Peyer's patch (tissue), 4 donors: ENCODE measurements around the gene BASP1. TPM values are rescaled to one million over a fixed set of nuclear protein-coding genes. Genes with fewer than 3 reads are reported as not detected.
A peak's percentile ranks its signal among the peaks of the same experiment; 100 is the strongest.

Experiments
- DNase-seq, 3 donors: peaks; one replicate each; pipeline ENCODE4 v3.0.0-alpha.2; 2017 to 2019
- H3K27ac ChIP-seq, 4 donors: fragments of 200-600 bp; sonication (generic); one replicate each; pipeline ENCODE4 v1.5.1; 2016 to 2019
- H3K27me3 ChIP-seq, 2 donors: fragments of 200-600 bp; sonication (generic); one replicate each; pipeline ENCODE4 v1.5.1; 2019
- H3K36me3 ChIP-seq, 3 donors: fragments of 200-600 bp; sonication (generic); one replicate each; pipeline ENCODE4 v1.5.1; 2016 to 2019
- H3K4me1 ChIP-seq, 4 donors: fragments of 200-600 bp; sonication (generic); one replicate each; pipeline ENCODE4 v1.5.1; 2016 to 2019
- H3K4me3 ChIP-seq, 4 donors: fragments of 200-600 bp; sonication (generic); 1 replicate in 3 of 4; 2 replicates in 1 of 4; pipeline ENCODE4 v1.5.1; 2016 to 2019; ENCODE audit warnings: mild to moderate bottlenecking in 1 of 4
- H3K9me3 ChIP-seq, 4 donors: fragments of 200-600 bp; sonication (generic); one replicate each; pipeline ENCODE4 v1.5.1; 2016 to 2019; ENCODE audit warnings: mild to moderate bottlenecking in 1 of 4
- CTCF ChIP-seq, 6 experiments: fragments of 450-650 bp in 4 of 6; fragments of 200-600 bp in 2 of 6; sonication (generic) in 1 of 6; IDR thresholded peaks; one replicate each; pipeline ENCODE4 v1.5.1; 2017 to 2019; ENCODE audit warnings: antibody characterized with exemption in 6 of 6, mild to moderate bottlenecking in 3 of 6, moderate library complexity in 1 of 6
- POLR2A ChIP-seq, 2 donors: fragments of 450-650 bp; IDR thresholded peaks; one replicate each; pipeline ENCODE4 v1.5.1; 2017; ENCODE audit warnings: antibody characterized with exemption in 2 of 2, mild to moderate bottlenecking in 2 of 2, moderate library complexity in 2 of 2
- total RNA-seq, 4 donors: library from RNA; depleted of rRNA; stranded (reverse); fragments of >200 nt; gene quantifications; one replicate each; pipeline ENCODE4 v1.1.0, GENCODE V29; 2016

BASP1 gene
- total RNA-seq, 4 donors from 2014 or later, result 6.7 to 39.6 (median 8.0) TPM; not detected in 1

GRCh38 chr5:17192191-17192590 is 25.2 kb upstream of the BASP1 start:
- Histone ChIP-seq H3K27me3 (no peaks in the 10 kb centered on the region), H3K36me3 (no peaks in the 10 kb centered on the region), H3K4me1 (peaks cover 0 to 22% (median 2%) of the 10 kb centered on the region in 4 donors), H3K27ac (peak overlapping the region in 2 of 4 donors; percentile 60 to 65), H3K4me3 (no peak overlapping the region), H3K9me3 (no peaks in the 10 kb centered on the region)
- no peak for DNase-seq
- TF ChIP-seq CTCF (IDR thresholded peaks at IDR 0.05) (no peak), POLR2A (IDR thresholded peaks at IDR 0.05) (no peak)

- no peaks in the 10 kb centered on the region for H3K36me3 ChIP-seq
- no peaks in the 10 kb centered on the region for H3K9me3 ChIP-seq
- DNase-seq, result no peak
- H3K4me3 ChIP-seq, result no peak overlapping the region
- peaks cover 0 to 5% (median 0%) of the 10 kb centered on the region in 4 donors for H3K4me1 ChIP-seq
- H3K27me3 ChIP-seq, result no peaks in the 10 kb centered on the region
- no peak overlapping the region for H3K27ac ChIP-seq
- TF ChIP-seq POLR2A (IDR thresholded peaks at IDR 0.05), result no peak
- TF ChIP-seq CTCF (IDR thresholded peaks at IDR 0.05), result no peak
Observed at GRCh38 chr5:17196024-17196423, 21.4 kb upstream of the BASP1 start.

- no peaks in the 10 kb centered on the region for H3K27me3 ChIP-seq
- no peak for DNase-seq
- no peak overlapping the region for H3K4me3 ChIP-seq
- H3K4me1 ChIP-seq, result no peaks in the 10 kb centered on the region
- no peaks in the 10 kb centered on the region for H3K36me3 ChIP-seq
- TF ChIP-seq CTCF (IDR thresholded peaks at IDR 0.05), result no peak
- no peak for TF ChIP-seq POLR2A (IDR thresholded peaks at IDR 0.05)
- no peaks in the 10 kb centered on the region for H3K9me3 ChIP-seq
- no peak overlapping the region for H3K27ac ChIP-seq
Observed at GRCh38 chr5:17196697-17197096, 20.7 kb upstream of the BASP1 start.

- no peaks in the 10 kb centered on the region for H3K36me3 ChIP-seq
- DNase-seq, result no peak
- no peak overlapping the region for H3K27ac ChIP-seq
- H3K9me3 ChIP-seq, result no peaks in the 10 kb centered on the region
- no peak overlapping the region for H3K4me3 ChIP-seq
- no peaks in the 10 kb centered on the region for H3K27me3 ChIP-seq
- H3K4me1 ChIP-seq, result no peaks in the 10 kb centered on the region
- TF ChIP-seq CTCF (IDR thresholded peaks at IDR 0.05), result peak in 5 of 6 experiments; percentile 25 to 75 (median 68)
- no peak for TF ChIP-seq POLR2A (IDR thresholded peaks at IDR 0.05)
Observed at GRCh38 chr5:17203329-17204132, 13.9 kb upstream of the BASP1 start.

GRCh38 chr5:17204133-17204489 is 13.3 kb upstream of the BASP1 start:
- H3K4me3 ChIP-seq, result no peak overlapping the region
- no peaks in the 10 kb centered on the region for H3K27me3 ChIP-seq
- H3K36me3 ChIP-seq, result no peaks in the 10 kb centered on the region
- no peak for DNase-seq
- H3K4me1 ChIP-seq, result no peaks in the 10 kb centered on the region
- TF ChIP-seq CTCF (IDR thresholded peaks at IDR 0.05) (no peak), POLR2A (IDR thresholded peaks at IDR 0.05) (no peak)
- H3K9me3 ChIP-seq, result no peaks in the 10 kb centered on the region
- H3K27ac ChIP-seq, result no peak overlapping the region
